DMS114 treated with DMSO at 0.1 percent for 48 hours (cell line): ENCODE measurements around the gene ADAM22.

Experiments
- DNase-seq: peaks from one replicate; lab custom pipeline; 2025; ENCODE audit not compliant: unreplicated experiment; lab: John Stamatoyannopoulos, UW

The ADAM22 gene

DNA sequence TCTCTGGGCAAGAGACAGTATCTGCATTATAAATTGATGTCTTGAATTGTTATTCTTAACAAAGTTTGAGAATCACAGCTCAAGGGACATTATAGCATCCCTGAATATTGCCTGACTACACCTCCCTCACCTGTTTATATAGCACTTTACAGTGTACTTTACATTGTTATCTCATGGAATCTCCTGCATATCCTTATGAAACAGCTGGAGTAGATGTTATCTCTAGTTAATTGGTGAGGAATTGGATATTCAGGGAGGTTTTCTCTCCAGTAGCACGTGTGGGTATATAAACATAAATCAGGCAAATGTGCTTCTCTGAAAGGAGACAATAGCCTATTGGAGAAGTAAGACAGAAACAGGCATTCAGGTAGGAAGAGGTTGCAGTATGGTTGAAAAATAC is 168.6 kb downstream of the ADAM22 start:
- no peak for DNase-seq

DNA sequence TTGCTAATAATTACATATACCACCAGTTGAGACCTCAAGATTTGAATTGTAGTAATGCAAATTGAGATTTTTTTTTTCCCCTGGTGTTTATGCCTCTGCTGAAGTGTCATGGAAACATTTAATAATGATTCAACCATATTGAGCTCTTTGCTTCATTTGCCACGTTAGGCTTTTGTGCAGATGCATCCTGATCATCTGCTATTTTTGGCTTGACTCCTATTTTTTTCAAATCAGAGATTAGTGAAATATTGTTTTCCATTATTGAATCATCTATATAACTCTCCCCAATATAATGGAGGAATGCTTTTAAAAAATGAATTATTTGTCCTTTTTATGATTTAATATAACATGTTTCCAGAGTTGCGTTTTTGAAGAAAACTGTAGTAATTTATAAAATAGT is 170.7 kb downstream of the ADAM22 start:
- no peak for DNase-seq

DNA sequence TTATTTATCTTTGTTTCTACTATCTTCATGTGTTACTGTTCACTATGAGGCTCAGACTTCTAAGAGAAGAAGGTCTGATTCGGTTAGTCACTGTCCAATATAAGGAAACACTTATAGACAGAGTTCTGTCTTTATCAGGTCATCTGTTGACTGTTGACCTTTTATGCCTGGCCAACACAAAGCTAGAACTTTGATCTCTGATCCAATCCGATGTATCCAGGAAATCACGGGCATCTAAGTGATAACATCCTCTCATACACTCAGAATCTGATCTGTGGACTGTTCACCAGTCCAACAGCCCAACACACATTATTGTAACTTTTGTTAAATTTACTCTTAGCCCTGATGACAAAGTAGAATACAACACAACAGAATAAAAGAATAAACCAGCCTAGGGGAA is 171.2 kb downstream of the ADAM22 start:
- no peak for DNase-seq

DNA sequence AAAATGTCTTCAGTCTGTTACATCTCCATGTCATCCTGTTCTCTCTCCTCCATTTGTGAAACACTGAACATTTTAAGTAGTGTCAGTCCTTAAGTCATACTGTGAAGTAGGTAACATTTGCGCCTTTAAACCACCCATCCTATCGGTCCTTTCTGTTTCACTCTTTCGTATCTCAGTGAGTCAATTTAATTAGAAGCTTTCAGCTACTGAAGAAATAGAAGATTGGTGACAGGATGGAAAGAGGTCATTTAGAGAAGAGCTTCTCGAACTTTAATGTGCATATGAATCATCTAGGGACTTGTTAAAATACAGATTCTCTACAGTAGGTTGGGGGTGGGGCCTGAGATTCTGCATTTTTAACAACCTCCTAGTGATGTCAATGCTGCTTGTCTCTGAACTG is 172.4 kb downstream of the ADAM22 start:
- DNase-seq: no peak

DNA sequence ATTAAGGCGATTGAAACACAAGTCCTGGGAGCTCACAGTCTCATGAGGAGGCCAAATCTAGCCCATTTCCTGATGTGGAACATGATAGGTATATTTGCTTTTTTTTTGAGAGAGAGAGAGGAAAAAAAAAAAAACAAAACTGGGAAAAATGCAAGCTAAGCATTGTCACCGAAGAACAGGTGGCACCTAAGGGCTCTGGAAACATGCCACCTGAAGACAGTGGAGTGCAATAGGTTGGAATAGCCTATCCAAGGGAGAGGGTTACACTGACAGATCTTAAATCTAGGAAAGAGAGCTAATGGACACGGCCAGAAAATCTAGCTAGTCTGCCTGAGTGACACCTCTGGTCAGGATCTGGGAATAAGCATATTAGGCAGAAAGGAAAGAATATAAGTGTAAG is 175.6 kb downstream of the ADAM22 start:
- no peak for DNase-seq

DNA sequence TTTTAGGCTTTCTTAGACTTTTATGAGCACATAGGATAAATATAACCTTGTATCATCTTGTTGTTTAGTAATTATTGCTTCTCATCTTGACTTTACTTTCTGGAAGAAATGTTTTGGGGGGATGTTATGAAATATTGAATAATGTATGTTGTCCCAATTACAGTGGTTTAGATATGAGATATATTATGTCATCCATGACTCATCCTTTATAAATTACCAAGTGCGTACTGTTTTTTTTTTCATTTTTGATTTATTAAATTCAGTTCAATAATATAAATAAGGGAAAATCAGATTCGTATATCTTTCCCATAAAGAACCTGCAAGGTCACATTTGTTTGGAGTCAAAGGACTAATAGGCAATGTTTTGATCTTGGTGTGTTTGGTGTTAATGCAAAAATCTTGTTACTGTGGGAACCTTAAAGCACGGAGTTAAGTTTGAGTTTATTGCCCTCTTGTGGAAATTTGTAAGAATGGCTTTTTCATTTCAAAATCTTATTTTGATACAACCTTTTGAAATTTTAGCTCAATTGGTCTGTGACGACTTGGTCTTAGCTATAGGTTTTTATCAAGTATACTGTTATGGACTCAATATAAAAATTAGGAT is 177.2 kb downstream of the ADAM22 start:
- peak; percentile 45 for DNase-seq

DNA sequence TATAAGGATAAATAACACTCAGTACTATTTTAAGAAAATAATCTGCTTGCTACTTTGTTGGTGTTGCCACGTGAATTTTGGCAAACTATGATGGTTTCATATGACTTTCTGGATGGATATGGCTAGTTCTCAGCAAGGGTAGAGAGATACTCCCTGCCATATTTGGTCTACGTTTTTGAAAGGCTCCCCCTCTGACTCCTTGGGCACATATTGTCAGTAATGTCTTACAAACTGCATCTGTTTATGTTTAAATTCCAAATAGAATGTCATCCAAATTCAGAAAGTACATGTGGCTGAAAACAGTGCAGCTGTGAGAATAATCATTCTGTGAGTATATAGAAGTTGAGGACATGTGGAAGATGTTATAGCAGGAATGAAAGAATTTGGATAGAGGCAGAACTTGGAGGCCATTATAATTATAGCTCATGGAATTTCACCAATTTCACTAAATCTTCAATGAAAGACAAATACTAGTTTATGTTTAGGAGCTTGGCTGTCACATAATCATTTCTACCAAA is 178.0 kb downstream of the ADAM22 start:
- DNase-seq: no peak

DNA sequence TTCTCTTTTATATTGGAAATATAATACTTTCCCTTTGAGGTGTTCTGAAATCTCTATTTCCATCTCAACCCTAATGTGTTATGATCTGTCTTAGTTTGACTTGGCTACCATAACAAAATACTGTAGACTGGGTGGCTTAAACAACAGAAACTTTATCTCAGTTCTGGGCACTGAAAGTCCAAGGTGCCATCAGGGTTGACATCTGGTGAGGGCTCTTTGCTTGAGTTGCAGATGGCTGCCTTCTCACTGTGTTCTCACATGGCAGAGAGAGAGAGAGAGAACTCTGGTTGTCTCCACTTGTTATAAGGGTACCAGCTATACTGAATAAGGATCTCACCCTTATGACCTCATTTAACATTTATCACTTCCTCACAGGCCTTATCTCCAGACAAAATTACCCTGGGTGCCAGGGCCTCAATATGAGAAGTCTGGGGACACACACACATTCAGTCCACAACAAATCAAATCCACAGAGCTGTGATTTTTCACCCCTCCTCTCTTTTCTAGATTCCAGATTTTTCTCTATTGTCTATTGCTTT is 181.3 kb downstream of the ADAM22 start:
- DNase-seq: no peak

DNA sequence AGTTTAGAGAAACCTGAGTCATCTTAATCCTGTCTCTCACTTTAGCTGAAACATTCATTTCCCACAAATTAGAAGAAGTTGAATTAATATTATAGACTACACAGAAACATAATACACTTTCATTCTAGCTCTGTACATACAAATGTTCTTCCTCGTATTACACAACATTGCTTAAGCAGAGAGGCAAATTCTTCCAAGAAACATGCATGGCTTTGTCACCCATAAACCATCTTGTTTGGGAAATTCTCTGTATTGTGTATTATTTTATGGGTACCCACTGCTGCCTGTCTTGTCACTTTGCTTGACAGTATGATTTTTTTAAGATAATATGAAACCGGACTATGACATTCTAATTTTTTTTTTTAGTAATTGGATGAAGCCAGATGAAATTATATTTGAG is 181.8 kb downstream of the ADAM22 start:
- no peak for DNase-seq

DNA sequence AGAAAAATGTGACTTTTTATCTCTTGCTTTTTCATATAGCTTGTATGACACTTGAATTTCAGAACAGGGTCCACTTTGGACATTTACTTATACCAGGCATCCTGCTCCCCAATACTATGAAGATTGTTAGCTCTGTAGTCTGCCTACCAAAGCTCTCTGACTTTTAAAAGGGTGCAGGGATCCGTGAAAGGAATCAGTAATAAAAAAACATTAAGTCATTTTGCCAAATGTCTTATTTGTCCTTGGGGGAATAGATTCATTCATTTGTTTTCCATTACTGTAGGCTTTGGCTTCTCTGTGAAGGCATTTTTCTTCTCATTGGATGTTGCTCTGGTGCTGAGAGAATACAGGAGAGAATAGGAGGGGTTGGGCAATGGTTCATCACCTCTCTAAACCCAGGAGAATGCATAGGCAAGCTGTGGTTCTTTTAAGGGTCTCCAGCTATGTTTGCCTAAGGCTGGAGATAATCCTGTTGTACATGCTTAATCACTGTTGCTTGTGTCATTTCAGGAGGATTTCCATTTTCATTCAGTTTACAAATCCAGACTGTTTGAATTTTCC is 182.3 kb downstream of the ADAM22 start:
- no peak for DNase-seq

DNA sequence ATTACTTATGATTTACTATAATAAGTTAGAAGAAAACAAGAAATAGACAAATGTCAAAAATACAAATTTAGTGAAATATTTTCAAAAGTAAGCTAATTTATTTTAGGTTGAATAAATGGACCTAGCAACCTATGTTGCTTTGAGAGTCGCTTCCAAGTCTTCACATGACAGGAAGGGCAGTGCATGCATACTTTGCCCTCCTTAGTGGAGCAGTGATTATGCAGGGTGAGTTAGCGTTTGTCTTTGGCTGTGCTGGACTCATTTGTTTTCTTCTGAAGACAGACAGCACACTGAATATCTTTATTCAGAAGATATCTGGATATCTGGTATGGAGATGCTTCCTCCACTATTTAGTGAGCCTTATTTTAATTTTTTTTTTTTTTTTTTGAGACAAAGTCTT is 183.3 kb downstream of the ADAM22 start:
- DNase-seq: no peak

DNA sequence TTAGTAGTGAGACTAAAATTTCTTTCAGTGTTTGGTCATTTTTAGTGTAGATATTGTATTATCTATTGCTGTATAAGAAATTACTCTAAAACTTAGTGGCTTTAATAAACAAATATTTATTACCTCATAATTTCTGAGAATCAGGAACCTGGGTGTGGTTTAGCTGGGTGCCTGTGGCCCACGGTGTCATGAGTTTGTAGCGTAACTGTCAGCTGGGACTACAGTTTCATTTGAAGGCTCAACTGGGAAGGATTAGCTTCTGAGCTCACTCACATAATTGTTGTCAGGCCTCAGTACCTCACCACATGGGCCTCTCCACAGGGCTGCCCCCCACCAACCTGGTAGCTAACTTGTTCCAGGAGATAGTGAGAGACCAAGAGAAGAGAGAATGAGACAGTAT is 187.3 kb downstream of the ADAM22 start:
- no peak for DNase-seq

DNA sequence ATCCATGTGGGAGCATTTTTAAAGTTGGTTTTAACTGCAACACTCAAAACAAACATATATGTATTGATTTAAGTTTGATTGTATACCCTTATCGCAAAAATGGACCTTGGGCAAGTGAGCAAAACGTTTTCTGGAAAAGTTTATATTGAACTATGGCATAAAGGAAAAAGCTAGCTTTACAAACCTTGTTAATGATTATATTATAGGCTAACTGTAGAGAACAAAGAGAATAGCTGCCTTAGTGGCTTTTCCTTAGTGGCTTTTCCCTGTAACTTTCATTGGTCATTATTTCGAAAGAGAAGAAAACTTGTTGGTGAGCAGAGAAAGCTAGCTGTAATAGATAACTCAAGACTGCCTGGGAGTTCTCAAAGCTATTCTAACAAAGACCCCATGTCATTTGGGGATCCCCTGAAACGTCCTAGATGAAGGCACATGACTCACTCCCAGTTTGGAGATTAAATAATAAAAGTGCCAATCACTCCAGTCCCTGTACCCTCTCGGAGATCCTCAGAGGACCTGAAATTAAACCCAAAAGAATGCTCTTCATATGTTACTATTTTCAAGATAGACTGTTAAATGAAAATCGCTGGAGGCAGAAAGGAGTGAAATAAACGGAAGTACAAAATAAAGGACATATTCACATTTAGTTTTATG is 193.7 kb downstream of the ADAM22 start:
- DNase-seq: no peak

DNA sequence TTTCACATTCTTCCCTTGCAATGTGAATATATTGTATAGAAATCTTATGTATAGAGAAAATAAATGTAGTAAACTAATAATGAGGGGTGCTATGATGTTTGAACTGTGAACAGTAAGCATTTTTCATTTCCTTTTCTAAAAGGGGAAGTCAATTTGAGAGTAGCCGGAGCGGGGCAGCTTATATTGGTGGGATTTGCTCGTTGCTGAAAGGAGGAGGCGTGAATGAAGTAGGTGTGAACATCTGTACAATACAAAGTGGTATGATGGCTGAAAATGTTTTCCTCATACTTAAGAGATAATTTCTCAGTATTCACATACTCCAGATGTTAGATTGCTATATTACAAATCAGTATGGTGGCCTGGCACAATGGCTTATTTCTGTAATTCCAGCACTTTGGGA is 198.7 kb downstream of the ADAM22 start:
- no peak for DNase-seq

DNA sequence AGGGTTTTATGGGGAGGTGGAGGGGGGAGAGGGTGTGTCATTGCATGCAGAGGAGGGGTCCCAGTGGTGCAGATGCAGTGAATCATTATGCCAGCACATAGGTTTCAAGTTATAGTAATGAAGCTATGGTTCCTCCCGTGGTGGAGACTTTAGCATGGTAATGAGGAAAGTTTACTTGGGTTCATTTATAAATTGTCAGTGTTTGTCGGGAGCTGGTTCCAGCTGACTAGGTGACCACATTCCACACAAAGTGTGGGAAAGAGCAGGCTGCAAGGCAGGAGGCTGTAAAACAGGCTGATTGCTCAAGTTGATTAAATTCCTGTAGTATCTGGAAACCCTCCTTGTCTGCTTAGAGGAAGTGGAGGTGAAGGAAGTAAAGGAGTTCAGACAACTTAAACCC is 206.9 kb downstream of the ADAM22 start:
- no peak for DNase-seq

DNA sequence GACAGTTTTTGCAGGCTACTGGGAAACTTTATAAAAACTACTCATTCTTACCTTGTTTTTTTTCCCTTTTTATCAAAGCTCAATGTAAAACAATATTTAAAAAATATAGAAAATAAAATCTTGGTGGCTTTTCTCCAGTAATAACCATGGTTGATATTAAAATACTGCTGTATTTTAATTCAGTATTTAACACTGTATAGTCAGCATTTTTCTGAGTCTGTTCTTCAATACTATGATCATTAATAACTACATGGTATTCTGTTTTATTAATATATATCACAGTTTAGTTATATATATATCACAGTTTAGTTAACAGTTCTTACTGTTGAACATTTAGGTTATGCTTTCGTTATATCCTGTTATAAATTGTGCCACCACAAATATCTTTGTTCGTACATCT is 207.4 kb downstream of the ADAM22 start:
- no peak for DNase-seq

DNA sequence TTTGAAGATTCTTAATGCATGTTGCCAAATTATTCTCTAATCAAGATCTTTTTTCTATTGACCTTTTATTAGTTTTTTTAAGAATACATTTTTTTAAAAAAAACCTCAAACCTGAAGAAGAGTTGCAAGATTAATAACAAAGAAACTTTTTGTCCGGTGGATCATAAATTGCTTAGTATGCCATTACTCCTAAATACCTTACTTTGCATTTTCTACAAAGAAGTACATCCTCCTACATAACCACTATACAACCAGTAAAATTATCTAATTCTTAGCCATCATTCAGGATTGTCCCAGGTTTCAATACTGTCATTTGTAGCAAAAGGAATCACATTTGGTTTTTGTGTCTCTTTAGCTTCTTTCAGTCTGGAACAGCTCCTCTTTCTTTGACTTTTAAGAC is 207.9 kb downstream of the ADAM22 start:
- no peak for DNase-seq

DNA sequence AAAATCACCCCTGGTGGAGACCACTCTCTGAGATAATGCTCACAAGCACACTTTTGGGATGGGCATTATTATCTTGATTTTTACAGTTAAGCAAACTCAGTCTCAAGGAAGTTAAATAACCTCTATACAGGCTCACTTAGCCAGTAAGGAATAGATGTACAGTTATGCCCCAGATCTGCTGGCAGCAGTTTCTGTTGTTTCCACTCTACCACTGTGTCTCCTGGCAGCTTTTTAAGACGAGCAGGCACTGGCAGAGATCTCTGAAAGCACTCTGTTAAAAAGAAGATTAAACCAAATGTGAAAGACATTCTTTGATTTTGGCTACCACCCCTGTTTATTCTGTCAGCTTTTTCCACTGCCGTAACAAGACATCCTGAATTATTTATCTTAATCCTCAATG is 212.6 kb downstream of the ADAM22 start:
- DNase-seq: no peak

DNA sequence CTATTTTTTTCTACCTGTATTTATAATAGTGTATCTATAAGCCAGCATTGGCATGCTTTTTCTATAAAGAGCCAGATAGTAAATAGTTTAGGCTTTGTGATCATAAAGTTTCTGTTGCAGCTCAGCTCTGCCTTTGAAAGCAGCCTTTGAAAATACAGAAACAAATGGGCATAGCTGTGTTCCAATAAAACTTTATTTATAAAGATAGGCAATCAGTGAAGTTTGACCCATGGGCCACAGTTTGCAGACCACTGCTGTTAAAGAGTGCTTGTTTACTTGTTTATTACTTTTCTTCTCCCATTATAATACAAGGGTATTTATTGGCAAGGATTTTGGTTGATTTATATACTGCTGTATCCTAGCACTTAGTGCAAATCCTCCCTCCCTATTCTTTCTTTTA is 213.3 kb downstream of the ADAM22 start:
- DNase-seq: no peak

DNA sequence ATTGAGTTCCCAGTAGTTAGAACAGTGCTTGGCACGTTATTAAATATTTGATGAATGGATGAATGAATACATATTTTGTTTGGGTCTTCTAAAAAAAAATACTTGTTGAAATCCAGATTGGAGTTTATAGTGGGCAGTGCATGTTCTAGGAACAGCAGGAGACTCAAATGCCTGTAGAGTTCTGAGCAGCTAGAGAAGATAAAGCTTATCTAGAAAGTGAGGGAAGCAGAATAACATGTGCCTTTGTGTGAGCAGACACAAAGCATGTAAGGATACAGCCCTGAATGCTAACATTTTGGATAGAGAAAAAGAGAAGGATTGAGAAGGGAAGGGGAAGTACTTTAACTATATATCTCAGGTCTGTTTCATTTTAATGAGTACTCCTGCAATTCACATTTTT is 213.9 kb downstream of the ADAM22 start:
- DNase-seq: no peak

DNA sequence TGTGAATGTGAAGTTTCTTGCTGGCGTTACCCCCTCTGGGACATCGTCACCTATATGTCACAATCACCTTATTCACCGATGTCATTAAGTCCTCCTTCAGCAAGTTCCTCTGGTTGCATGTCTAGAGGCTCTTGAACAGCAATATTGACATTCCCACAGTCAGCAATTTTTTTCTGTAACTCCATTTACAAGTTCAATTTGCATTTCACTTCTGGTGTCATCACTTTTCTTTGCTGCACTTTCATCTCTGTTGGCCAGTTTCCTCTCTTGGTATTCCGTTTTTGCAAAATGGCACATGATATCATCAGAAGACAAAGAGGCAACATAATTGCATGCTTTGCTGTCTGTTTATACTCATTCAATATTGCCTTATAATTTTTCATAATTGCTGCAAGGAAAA is 216.0 kb downstream of the ADAM22 start:
- no peak for DNase-seq

DNA sequence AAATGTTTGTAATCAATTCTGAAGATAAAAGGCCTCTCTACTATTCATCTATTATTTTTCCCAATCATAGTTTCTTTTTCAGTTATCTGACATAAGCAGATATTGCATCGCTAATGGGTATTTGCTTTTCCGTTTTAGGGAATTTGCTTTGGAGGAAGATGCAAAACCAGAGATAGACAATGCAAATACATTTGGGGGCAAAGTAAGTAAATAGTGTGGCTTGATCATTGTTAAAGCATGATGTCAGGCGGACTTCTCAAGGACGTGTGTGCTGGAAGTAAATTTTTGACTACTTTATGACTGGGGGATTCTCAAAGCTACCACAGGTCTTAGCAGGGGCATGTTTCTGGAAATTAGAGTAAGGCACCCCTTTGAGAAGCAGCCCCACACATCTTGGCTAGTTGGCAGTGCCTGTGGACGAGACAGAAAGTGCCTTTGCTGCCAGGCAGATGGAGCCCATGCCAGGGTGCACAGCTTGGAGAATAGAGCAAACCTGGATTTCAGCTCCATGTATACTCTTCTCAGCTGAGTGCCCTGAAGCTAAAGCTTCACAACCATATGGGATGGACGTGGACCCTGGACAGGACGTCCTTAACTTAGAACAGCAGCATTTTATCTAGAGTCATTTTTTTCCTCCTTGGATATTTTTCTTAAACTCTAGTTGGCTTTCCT is 217.2 kb downstream of the ADAM22 start:
- no peak for DNase-seq
